Neutrophil (primary cell): ENCODE results near the gene SP140.
"Not testable (repeated sequence)": the region's sequence is repeated elsewhere in the genome, so short reads cannot be mapped to it uniquely, and the experiment has no call there.

ENCODE experiments used
- H3K27ac ChIP-seq: fragments of 200-600 bp; sonication (generic); 2 replicates; pipeline ENCODE4 v1.5.1; 2016; ENCODE audit warnings: mild to moderate bottlenecking, moderate library complexity
- H3K27me3 ChIP-seq: fragments of 200-600 bp; sonication (generic); 2 replicates; pipeline ENCODE4 v1.6.0; 2016; ENCODE audit warnings: mild to moderate bottlenecking
- H3K36me3 ChIP-seq: fragments of 200-600 bp; sonication (generic); 2 replicates; pipeline ENCODE4 v1.5.1; 2017
- H3K4me1 ChIP-seq, 2 experiments: fragments of 200-600 bp in 1 of 2; sonication (generic) in 1 of 2; 1 replicate in 1 of 2; 2 replicates in 1 of 2; pipeline versions ENCODE4 v1.5.1 to v1.6.1; 2013 to 2016; ENCODE audit warnings: low read depth in 1 of 2, low read length in 1 of 2, mild to moderate bottlenecking in 1 of 2, moderate library complexity in 1 of 2; ENCODE audit not compliant: control insufficient read depth in 1 of 2, insufficient read depth in 1 of 2
- H3K4me3 ChIP-seq, 2 experiments: fragments of 200-600 bp in 1 of 2; sonication (generic) in 1 of 2; 1 replicate in 1 of 2; 2 replicates in 1 of 2; pipeline ENCODE4 v1.5.1; 2013 to 2016; ENCODE audit warnings: low read depth in 1 of 2, low read length in 1 of 2, mild to moderate bottlenecking in 1 of 2, moderate library complexity in 1 of 2
- H3K9me3 ChIP-seq: fragments of 200-600 bp; sonication (generic); 2 replicates; pipeline ENCODE4 v1.5.1; 2016
- TF ChIP-seq, protein P1 (sequence below): fragments of 200-600 bp; sonication (generic); IDR thresholded peaks from 2 replicates; pipeline ENCODE4 v1.5.1; 2016; ENCODE audit warnings: antibody characterized with exemption

SP140 gene

GRCh38 chr2:230219419-230220331, 5.9 kb upstream of the SP140 start, which contains the start of gene SP110:
Gene SP110 (minus strand): TSS chr2:230219984. CDS start chr2:230216927, 3,057 bp downstream.
- Histone ChIP-seq H3K36me3 (peaks cover 28% of the 10 kb centered on the region), H3K27ac (peak within 1 kb of the TSS; percentile 92), H3K27me3 (no peaks in the 10 kb centered on the region), H3K9me3 (no peaks in the 10 kb centered on the region), H3K4me3 (peak within 1 kb of the TSS; percentile 81 to 99), H3K4me1 (peaks cover 52 to 55% of the 10 kb centered on the region in 2 experiments)
- TF ChIP-seq, protein P1, sequence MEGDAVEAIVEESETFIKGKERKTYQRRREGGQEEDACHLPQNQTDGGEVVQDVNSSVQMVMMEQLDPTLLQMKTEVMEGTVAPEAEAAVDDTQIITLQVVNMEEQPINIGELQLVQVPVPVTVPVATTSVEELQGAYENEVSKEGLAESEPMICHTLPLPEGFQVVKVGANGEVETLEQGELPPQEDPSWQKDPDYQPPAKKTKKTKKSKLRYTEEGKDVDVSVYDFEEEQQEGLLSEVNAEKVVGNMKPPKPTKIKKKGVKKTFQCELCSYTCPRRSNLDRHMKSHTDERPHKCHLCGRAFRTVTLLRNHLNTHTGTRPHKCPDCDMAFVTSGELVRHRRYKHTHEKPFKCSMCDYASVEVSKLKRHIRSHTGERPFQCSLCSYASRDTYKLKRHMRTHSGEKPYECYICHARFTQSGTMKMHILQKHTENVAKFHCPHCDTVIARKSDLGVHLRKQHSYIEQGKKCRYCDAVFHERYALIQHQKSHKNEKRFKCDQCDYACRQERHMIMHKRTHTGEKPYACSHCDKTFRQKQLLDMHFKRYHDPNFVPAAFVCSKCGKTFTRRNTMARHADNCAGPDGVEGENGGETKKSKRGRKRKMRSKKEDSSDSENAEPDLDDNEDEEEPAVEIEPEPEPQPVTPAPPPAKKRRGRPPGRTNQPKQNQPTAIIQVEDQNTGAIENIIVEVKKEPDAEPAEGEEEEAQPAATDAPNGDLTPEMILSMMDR: peak; percentile 65

- peak overlapping the region; percentile 81 to 99 for H3K4me3 ChIP-seq
- H3K4me1 ChIP-seq: peaks cover 60 to 63% of the 10 kb centered on the region in 2 experiments
- H3K9me3 ChIP-seq: no peaks in the 10 kb centered on the region
- TF ChIP-seq, protein P1: no peak
- no peaks in the 10 kb centered on the region for H3K27me3 ChIP-seq
- H3K27ac ChIP-seq: peak overlapping the region; percentile 92
- peaks cover 20% of the 10 kb centered on the region for H3K36me3 ChIP-seq
Observed at GRCh38 chr2:230220347-230220969, 5.1 kb upstream of the SP140 start.

GRCh38 chr2:230221493-230221892, 4.0 kb upstream of the SP140 start:
- Histone ChIP-seq H3K27me3 (no peaks in the 10 kb centered on the region), H3K4me1 (peaks cover 71% of the 10 kb centered on the region in 2 experiments), H3K36me3 (peaks cover 9% of the 10 kb centered on the region), H3K27ac (no peak overlapping the region), H3K9me3 (no peaks in the 10 kb centered on the region), H3K4me3 (no peak overlapping the region)
- TF ChIP-seq, protein P1: no peak

- H3K36me3 ChIP-seq, H3K9me3 ChIP-seq, H3K27me3 ChIP-seq, H3K4me3 ChIP-seq: not testable (repeated sequence)
- Histone ChIP-seq H3K27ac (peak overlapping the region; percentile 95), H3K4me1 (peaks cover 65% of the 10 kb centered on the region in 2 experiments)
Observed at GRCh38 chr2:230222829-230223228, 2.7 kb upstream of the SP140 start.

- Histone ChIP-seq H3K4me3 (peak overlapping the region; percentile 66 to 67), H3K27ac (peak overlapping the region; percentile 95), H3K4me1 (peaks cover 49 to 52% of the 10 kb centered on the region in 2 experiments), H3K27me3 (no peaks in the 10 kb centered on the region), H3K36me3 (no peaks in the 10 kb centered on the region), H3K9me3 (no peaks in the 10 kb centered on the region)
- TF ChIP-seq, protein P1: no peak
Observed at GRCh38 chr2:230224458-230224857, 1.1 kb upstream of the SP140 start.
